Adrenal gland (tissue), 5 donors: Measurements from ENCODE around the gene MGMT.

Experiments
- CTCF ChIP-seq, 6 experiments: fragments of 450-650 bp in 4 of 6; fragments of 200-600 bp in 2 of 6; sonication (generic) in 1 of 6; IDR thresholded peaks; 1 replicate in 5 of 6; 2 replicates in 1 of 6; pipeline versions ENCODE4 v1.5.1 to v1.8.0; 2016 to 2021; ENCODE audit warnings: antibody characterized with exemption in 6 of 6, mild to moderate bottlenecking in 2 of 6, moderate library complexity in 1 of 6
- POLR2A ChIP-seq, 2 donors: fragments of 450-650 bp; IDR thresholded peaks; one replicate each; pipeline ENCODE4 v1.6.1; 2017; ENCODE audit warnings: antibody characterized with exemption in 2 of 2, mild to moderate bottlenecking in 2 of 2, moderate library complexity in 1 of 2
- donor health status: DM: no; HTN: no; CAD: no.

- TF ChIP-seq POLR2A (IDR thresholded peaks at IDR 0.05) (peak; percentile 67 to 77), CTCF (IDR thresholded peaks at IDR 0.05) (no peak)
These were observed at the start of gene MGMT for GRCh38 chr10:129466703-129467358.
